ENCODE measurements around the gene BAG5.

Gene BAG5

GRCh38 chr14:103528587-103529382, 33.7 kb downstream of the BAG5 start, which contains the start of gene TRMT61A:
Gene TRMT61A (plus strand): TSS chr14:103529196. CDS start chr14:103529979, 783 bp downstream.
- H3K36me3 ChIP-seq (ENCODE audit: insufficient read depth): no peaks in the 10 kb centered on the region
- H3K79me2 ChIP-seq (ENCODE audit: insufficient read depth, low read depth): no peaks in the 10 kb centered on the region
- H3K27ac ChIP-seq: no peak within 1 kb of the TSS
- no peak within 1 kb of the TSS for H2AFZ ChIP-seq (ENCODE audit: low read depth)
- H3K4me1 ChIP-seq (ENCODE audit: low read depth, poor library complexity, severe bottlenecking): no peaks in the 10 kb centered on the region
- no peak within 1 kb of the TSS for H3K4me3 ChIP-seq (IDR thresholded peaks at IDR 0.05; ENCODE audit: insufficient read depth, low read depth, low read length)
- H3K27me3 ChIP-seq (ENCODE audit: insufficient read depth, low read depth): peaks cover 5% of the 10 kb centered on the region; the same call in 1 of the 2 replicates
- no peaks in the 10 kb centered on the region for H4K20me1 ChIP-seq (ENCODE audit: insufficient read depth)
- peak within 1 kb of the TSS; percentile 50; the same call in 1 of the 2 replicates for H3K9ac ChIP-seq
- no peak for TF ChIP-seq CTCF (conservative IDR thresholded peaks at IDR 0.05; ENCODE audit: low read depth, low read length)
- H3K4me2 ChIP-seq: peak within 1 kb of the TSS; percentile 29; the same call in 1 of the 2 replicates

GRCh38 chr14:103528146-103528586, 34.3 kb downstream of the BAG5 start:
- H2AFZ ChIP-seq (ENCODE audit: low read depth): no peak overlapping the region
- H3K9ac ChIP-seq: no peak overlapping the region
- no peak overlapping the region for H3K27ac ChIP-seq
- no peak for TF ChIP-seq CTCF (conservative IDR thresholded peaks at IDR 0.05; ENCODE audit: low read depth, low read length)
- H3K4me3 ChIP-seq (IDR thresholded peaks at IDR 0.05; ENCODE audit: insufficient read depth, low read depth, low read length): no peak overlapping the region
- peaks cover 5% of the 10 kb centered on the region; the same call in 1 of the 2 replicates for H3K27me3 ChIP-seq (ENCODE audit: insufficient read depth, low read depth)
- no peaks in the 10 kb centered on the region for H4K20me1 ChIP-seq (ENCODE audit: insufficient read depth)
- H3K79me2 ChIP-seq (ENCODE audit: insufficient read depth, low read depth): no peaks in the 10 kb centered on the region
- H3K4me2 ChIP-seq: peak overlapping the region; percentile 29; the same call in 1 of the 2 replicates
- H3K36me3 ChIP-seq (ENCODE audit: insufficient read depth): no peaks in the 10 kb centered on the region
- H3K4me1 ChIP-seq (ENCODE audit: low read depth, poor library complexity, severe bottlenecking): no peaks in the 10 kb centered on the region

- Histone ChIP-seq H3K27me3 (ENCODE audit: insufficient read depth, low read depth) (peaks cover 5% of the 10 kb centered on the region; the same call in 1 of the 2 replicates), H2AFZ (ENCODE audit: low read depth) (no peak overlapping the region), H3K4me3 (IDR thresholded peaks at IDR 0.05; ENCODE audit: insufficient read depth, low read depth, low read length) (no peak overlapping the region), H4K20me1 (ENCODE audit: insufficient read depth) (no peaks in the 10 kb centered on the region), H3K27ac (no peak overlapping the region), H3K36me3 (ENCODE audit: insufficient read depth) (no peaks in the 10 kb centered on the region), H3K4me1 (ENCODE audit: low read depth, poor library complexity, severe bottlenecking) (no peaks in the 10 kb centered on the region), H3K79me2 (ENCODE audit: insufficient read depth, low read depth) (no peaks in the 10 kb centered on the region), H3K4me2 (no peak overlapping the region), H3K9ac (no peak overlapping the region)
- no peak for TF ChIP-seq CTCF (conservative IDR thresholded peaks at IDR 0.05; ENCODE audit: low read depth, low read length)
Observed at GRCh38 chr14:103527408-103528145, 34.9 kb downstream of the BAG5 start.

GRCh38 chr14:103526914-103527248, 35.6 kb downstream of the BAG5 start:
- Histone ChIP-seq H3K27me3 (ENCODE audit: insufficient read depth, low read depth) (peaks cover 5% of the 10 kb centered on the region; the same call in 1 of the 2 replicates), H4K20me1 (ENCODE audit: insufficient read depth) (no peaks in the 10 kb centered on the region), H3K79me2 (ENCODE audit: insufficient read depth, low read depth) (no peaks in the 10 kb centered on the region), H3K36me3 (ENCODE audit: insufficient read depth) (no peaks in the 10 kb centered on the region), H3K27ac (no peak overlapping the region), H2AFZ (ENCODE audit: low read depth) (no peak overlapping the region), H3K4me2 (no peak overlapping the region), H3K9ac (no peak overlapping the region), H3K4me3 (IDR thresholded peaks at IDR 0.05; ENCODE audit: insufficient read depth, low read depth, low read length) (no peak overlapping the region), H3K4me1 (ENCODE audit: low read depth, poor library complexity, severe bottlenecking) (no peaks in the 10 kb centered on the region)
- no peak for TF ChIP-seq CTCF (conservative IDR thresholded peaks at IDR 0.05; ENCODE audit: low read depth, low read length)

Measured in KMS-11 (cell line).